OCI-LY1 (cell line): ENCODE results near the gene PLD6.

Experiments used
- EZH2 ChIP-seq: fragments of 200-600 bp; sonication (generic), shearing (Covaris generic); IDR thresholded peaks from 2 replicates; pipeline ENCODE4 v1.8.0; 2017; ENCODE audit warnings: borderline replicate concordance, mixed run types, mild to moderate bottlenecking, antibody characterized with exemption, low read length, moderate library complexity, mixed read lengths
- TF ChIP-seq, protein P1 (sequence below): fragments of 200-600 bp; sonication (generic), shearing (Covaris generic); IDR thresholded peaks from 2 replicates; pipeline ENCODE4 v1.5.1; 2017; ENCODE audit warnings: mild to moderate bottlenecking, antibody characterized with exemption, low read length, moderate library complexity, mixed read lengths

DNA sequence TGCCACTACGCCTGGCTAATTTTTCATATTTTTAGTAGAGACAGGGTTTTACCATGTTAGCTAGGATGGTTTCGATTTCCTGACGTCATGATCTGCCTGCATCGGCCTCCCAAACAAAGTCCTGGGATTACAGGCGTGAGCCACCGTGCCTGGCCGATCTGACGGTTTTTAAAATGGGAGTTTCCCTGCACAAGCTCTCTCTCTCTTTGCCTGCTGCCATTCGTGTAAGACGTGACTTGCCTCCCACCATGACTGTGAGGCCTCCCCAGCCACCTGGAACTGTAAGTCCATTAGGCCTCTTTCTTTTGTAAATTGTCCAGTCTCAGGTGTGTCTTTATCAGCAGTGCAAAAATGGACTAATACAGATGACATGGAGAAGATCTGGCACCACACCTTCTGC lies 35.5 kb upstream of the PLD6 start:
- TF ChIP-seq, protein P1, sequence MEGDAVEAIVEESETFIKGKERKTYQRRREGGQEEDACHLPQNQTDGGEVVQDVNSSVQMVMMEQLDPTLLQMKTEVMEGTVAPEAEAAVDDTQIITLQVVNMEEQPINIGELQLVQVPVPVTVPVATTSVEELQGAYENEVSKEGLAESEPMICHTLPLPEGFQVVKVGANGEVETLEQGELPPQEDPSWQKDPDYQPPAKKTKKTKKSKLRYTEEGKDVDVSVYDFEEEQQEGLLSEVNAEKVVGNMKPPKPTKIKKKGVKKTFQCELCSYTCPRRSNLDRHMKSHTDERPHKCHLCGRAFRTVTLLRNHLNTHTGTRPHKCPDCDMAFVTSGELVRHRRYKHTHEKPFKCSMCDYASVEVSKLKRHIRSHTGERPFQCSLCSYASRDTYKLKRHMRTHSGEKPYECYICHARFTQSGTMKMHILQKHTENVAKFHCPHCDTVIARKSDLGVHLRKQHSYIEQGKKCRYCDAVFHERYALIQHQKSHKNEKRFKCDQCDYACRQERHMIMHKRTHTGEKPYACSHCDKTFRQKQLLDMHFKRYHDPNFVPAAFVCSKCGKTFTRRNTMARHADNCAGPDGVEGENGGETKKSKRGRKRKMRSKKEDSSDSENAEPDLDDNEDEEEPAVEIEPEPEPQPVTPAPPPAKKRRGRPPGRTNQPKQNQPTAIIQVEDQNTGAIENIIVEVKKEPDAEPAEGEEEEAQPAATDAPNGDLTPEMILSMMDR, result no peak
- no peak for TF ChIP-seq EZH2
